Measurements from ENCODE around the gene FUBP3.

FUBP3 gene

DNA sequence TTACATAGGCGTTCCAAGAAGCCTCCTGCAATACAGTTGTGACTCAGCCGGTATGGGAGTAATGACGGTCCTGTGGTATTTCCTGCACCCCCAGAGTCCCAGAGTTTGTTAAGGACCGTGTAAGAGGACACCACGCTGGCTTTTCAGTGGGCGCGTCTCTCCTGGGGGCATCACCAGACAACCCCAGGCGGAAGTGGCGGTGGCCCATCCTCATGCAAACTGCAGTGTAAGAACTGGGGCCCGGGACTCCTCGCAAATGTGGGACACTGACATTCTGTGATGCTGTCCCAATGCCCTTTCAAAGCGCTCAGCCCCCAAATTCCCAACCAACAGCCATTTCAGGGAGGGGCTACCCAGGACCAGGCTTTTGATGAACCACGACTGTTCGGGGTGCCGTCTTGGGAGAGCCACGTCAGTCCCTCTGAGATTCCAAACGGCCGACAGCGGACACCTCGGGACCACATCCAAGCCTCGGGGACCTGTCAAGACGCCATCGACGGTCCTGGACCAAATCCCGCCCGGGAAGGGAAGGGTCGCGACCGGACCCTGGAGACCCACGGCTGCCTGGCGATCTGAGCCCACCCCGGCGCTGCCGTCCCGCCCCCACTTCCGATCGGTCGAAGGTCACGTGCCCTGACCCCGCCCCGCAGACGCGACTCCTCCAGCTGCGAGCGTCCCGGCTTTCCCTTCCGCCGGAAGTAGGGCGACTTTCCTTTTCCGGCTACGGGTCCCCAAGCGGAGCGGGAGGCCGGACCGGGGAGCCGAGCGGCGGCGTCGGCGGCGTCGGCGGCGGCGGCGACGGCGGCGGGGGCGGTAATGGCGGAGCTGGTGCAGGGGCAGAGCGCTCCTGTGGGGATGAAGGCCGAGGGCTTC is at the start of gene FUBP3:
Gene FUBP3, plus strand, starts transcription at position 713 of the 873 bp plus-strand sequence. Its CDS starts 104 bp downstream, at position 817.
- peak; percentile 76 to 95 for DNase-seq

- no peak for DNase-seq
Observed at GRCh38 chr9:130530938-130531337, 48.4 kb upstream of the FUBP3 start.

GRCh38 chr9:130531670-130532069 is 47.7 kb upstream of the FUBP3 start:
- no peak for DNase-seq

- no peak for DNase-seq
Observed at GRCh38 chr9:130532426-130533080, 46.8 kb upstream of the FUBP3 start.

DNA sequence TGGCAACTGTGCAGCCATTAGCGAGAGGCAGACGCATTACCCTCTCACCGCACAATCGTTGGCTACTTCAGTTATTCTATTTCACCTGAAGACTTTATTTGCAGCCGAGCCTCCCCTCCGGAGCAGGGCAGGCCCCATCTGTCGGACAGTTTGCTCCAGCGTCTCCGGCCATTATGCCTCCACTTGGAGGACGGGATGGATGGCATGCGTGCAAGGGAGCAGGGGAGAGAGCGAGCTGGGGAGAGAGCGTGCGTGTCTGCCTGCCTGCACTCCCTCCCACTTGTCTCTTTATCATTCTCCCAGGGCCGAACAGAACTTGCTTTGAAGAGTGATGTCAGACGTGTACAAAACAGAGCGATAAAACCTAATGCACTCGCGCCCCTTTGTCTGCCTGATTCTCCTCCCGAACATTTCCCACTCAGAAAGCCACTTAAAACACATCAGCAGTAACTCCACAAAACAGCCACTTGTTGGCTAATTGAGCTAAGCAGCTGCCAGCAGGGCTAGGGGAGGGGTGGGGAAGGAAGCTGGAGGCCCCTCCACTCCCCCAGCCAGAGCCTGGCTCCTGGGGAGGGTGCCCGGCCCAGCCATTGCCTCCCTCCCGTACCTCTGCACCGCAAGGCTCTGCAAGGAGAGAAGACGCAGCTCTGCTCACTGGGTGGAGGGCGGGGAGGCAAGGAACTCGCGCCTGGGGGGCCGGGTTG is 43.4 kb upstream of the FUBP3 start:
- DNase-seq, result no peak

- no peak for DNase-seq
Observed at GRCh38 chr9:130536701-130537107, 42.7 kb upstream of the FUBP3 start.

- no peak for DNase-seq
Observed at GRCh38 chr9:130537346-130538050, 41.9 kb upstream of the FUBP3 start.

- DNase-seq, result no peak
Observed at GRCh38 chr9:130539420-130540223, 39.8 kb upstream of the FUBP3 start.

GRCh38 chr9:130541533-130541932 is 37.8 kb upstream of the FUBP3 start:
- no peak for DNase-seq

DNA sequence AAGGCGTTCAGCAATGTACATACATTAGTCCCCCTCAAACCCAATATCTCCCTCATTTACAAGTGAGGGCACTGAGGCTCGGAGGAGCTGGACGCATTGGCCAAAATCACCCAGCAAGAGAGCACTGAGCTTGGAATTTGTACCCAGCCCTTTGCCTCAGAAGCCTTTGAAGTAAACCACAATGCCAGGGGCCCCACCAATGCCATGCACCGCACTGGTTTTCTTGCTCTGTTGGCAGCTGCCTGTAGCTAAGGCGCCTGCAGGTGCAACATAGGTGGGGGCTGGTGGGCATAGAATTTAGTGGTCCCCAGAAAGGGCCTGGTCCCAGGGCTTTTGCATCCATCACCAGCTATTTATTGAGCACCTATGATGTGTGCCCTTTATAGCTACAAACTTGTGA is 37.3 kb upstream of the FUBP3 start:
- no peak for DNase-seq

DNA sequence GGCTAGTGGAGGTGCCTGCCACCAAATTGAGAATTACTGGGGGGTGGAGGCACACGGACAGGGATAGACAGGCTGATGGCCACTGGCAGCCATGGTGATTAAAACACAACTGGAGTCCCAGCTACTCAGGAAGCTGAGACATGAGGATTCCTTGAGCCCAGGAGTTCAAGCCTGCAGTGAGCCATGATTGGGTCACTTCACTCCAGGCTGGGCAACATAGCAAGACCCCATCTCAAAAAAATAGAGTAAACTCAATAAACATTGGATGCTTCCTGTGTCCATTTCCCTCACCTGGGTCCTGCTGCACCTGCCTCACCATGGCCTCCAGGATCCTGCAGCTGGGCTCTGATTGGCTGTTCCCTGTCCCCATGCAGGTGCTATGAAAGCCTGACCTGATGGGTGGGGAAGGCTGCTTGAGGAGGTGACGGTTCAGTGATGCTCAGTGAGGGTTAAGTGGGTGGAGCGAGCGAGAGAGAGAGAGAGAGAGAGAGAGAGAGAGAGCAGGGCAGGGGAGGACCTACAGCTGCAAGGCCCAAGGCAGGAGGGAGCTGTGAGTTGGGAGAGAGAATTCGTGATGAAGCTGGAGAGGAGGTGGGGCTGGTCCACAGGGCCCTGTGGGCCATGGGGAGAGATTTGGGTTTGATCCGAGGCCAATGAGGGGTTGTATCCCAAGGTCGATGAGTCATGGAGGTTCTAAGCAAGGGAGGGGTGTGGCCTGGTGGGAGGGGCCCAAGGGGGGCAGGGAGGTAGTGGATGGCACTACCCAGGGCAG is 36.7 kb upstream of the FUBP3 start:
- DNase-seq, result no peak

DNA sequence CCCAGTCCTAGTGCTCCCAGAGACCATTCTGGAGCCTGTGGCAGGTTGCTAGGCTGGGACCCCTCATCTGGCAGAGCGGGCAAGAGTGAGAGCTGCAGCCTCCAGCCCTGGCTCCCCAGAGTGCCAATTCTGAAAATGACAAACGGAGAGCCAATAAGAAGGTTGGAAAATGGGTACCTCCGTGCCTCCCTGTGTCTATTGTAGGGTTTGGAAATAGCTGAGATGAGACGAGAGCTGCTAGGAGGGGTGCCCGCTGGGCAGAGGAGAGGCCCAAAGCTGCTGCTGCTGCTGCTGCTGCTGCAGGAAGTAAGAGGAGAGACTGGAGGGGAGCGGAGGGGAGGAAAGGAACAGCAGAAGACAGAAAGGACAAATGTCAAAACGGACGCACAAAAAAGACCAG is 36.0 kb upstream of the FUBP3 start:
- DNase-seq, result no peak

DNA sequence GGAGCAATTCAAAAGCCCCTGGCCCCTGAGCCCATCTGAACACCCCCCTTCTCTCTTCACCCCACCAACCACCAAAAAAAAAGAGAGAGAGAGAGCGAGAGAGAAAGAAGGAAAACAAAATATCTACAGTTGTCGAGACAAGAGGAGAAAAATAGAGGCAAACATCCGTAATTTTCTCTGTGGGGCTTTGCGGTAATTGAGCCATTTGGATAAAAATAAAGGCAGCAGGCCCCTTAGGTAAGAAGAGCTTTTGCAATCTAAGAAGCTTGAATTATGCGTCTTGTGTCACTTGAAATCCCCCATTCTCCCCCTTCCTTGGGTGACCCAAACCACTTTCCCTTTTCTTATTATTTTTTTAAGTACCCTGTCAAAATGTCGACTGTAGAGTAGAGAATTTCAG is 35.5 kb upstream of the FUBP3 start:
- no peak for DNase-seq

DNA sequence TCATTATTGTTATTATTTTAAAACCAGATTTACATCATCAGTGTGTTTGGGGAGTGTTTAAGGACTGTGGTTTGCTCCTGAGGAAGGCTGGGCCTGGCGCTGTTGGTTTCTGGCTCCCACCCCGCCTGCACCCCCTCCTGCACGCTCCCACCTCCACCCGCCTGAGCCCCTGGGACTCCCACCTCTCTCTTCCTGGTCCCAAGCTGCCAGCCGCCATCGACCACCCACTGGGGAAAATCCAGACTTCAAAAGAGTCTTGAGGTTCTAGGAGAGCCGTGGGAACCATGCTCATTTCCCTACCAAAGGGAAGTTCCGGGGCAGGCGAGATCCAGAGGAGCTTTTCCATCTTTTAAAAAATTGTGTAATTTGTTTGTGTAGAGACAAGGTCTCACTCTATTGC is 35.0 kb upstream of the FUBP3 start:
- DNase-seq, result no peak

- DNase-seq, result no peak
Observed at GRCh38 chr9:130548103-130548502, 31.3 kb upstream of the FUBP3 start.

- no peak for DNase-seq
Observed at GRCh38 chr9:130549093-130549735, 30.2 kb upstream of the FUBP3 start.

- no peak for DNase-seq
Observed at GRCh38 chr9:130554606-130555005, 24.8 kb upstream of the FUBP3 start.

DNA sequence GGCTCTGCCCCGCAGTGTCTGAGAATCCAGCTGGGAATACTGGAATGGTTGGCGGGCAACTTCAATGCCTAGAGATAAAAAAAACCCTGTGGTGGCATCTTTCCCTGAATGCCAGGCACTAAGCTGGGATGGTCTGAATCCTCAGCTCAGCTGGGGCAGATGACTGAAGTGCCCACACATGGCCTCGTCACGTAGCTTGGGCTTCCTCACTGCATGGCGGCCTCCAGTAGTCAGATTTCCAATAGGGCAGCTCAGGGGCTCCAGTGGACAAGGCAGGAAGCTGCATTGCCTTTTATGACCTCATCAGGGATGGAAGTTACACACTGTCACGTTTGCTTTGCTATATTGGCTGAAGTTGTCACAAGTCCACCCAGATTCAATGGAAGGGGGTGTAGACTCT is 24.3 kb upstream of the FUBP3 start:
- no peak for DNase-seq

GRCh38 chr9:130555968-130556367 is 23.4 kb upstream of the FUBP3 start:
- DNase-seq, result no peak

GRCh38 chr9:130556396-130557076 is 22.8 kb upstream of the FUBP3 start:
- no peak for DNase-seq

Data from hippocampal formation (tissue), 2 donors.